ENCODE data around the gene C1QTNF6.

- no peak for TF ChIP-seq POLR2A (IDR thresholded peaks at IDR 0.05; ENCODE audit: low read length)
- no peak for TF ChIP-seq GATA1 (IDR thresholded peaks at IDR 0.05; ENCODE audit: low read depth, low read length)
Measured at GRCh38 chr22:37163096-37163489, 25.0 kb downstream of the C1QTNF6 start.
